Thyroid gland (tissue), 4 donors: ENCODE measurements around the gene CELF5. TPM values are rescaled to one million over a fixed set of nuclear protein-coding genes. Genes with fewer than 3 reads are reported as not detected.

Source experiments
- DNase-seq, 2 donors: peaks; one replicate each; pipeline ENCODE4 v3.0.0-alpha.2; 2019
- H3K27ac ChIP-seq, 3 donors: fragments of 200-600 bp; sonication (generic); 1 replicate in 2 of 3; 2 replicates in 1 of 3; pipeline ENCODE4 v1.5.1; 2016 to 2019; ENCODE audit warnings: mild to moderate bottlenecking in 1 of 3, moderate library complexity in 1 of 3
- H3K27me3 ChIP-seq: fragments of 200-600 bp; sonication (generic); one replicate; pipeline ENCODE4 v1.5.1; 2019
- H3K36me3 ChIP-seq, 2 donors: fragments of 200-600 bp; sonication (generic); one replicate each; pipeline ENCODE4 v1.5.1; 2016 to 2019
- H3K4me1 ChIP-seq, 2 donors: fragments of 200-600 bp; sonication (generic); one replicate each; pipeline ENCODE4 v1.5.1; 2017 to 2019
- H3K4me3 ChIP-seq, 3 donors: fragments of 200-600 bp; sonication (generic); replicated peaks in 1 of 3; 1 replicate in 2 of 3; 2 replicates in 1 of 3; pipeline ENCODE4 v1.5.1; 2016; ENCODE audit warnings: mild to moderate bottlenecking in 1 of 3
- H3K9me3 ChIP-seq: fragments of 200-600 bp; sonication (generic); one replicate; pipeline ENCODE4 v1.5.1; 2017
- CTCF ChIP-seq, 6 experiments: fragments of 200-600 bp in 3 of 6; fragments of 450-650 bp in 3 of 6; sonication (generic) in 3 of 6; IDR thresholded peaks; one replicate each; pipeline ENCODE4 v1.5.1; 2016 to 2019; ENCODE audit warnings: antibody characterized with exemption in 6 of 6, mild to moderate bottlenecking in 2 of 6, inconsistent platforms in 1 of 6, moderate library complexity in 1 of 6
- POLR2A ChIP-seq, 2 donors: fragments of 450-650 bp; IDR thresholded peaks; one replicate each; pipeline ENCODE4 v1.6.1; 2017; ENCODE audit warnings: antibody characterized with exemption in 2 of 2, mild to moderate bottlenecking in 2 of 2, moderate library complexity in 1 of 2
- WGBS, 2 donors: methylation state at CpG; one replicate each; pipeline ENCODE4 v1.1.5; 2017; 5-methylcytosine and 5-hydroxymethylcytosine counted together
- intact Hi-C: fragments of 100-400 bp; cut with DNase I; formaldehyde crosslinking; loops from one replicate; pipeline ENCODE4 v1.15.1; 2023
- total RNA-seq, 4 donors: library from RNA; depleted of rRNA; stranded (reverse); fragments of >200 nt; gene quantifications; one replicate each; pipeline ENCODE4 v1.2.3, GENCODE V29; 2016

CELF5 gene
- total RNA-seq, 4 donors from 2014 or later = not detected

GRCh38 chr19:3249408-3249807 is 24.9 kb downstream of the CELF5 start:
- H3K27me3 ChIP-seq = no peaks in the 10 kb centered on the region
- intact Hi-C loops = no loop called here

GRCh38 chr19:3250675-3251074 is 26.2 kb downstream of the CELF5 start:
- H3K4me3 ChIP-seq = no peak overlapping the region
- TF ChIP-seq CTCF (IDR thresholded peaks at IDR 0.05) (peak in 3 of 6 experiments; percentile 6 to 43 (median 33)), POLR2A (IDR thresholded peaks at IDR 0.05) (no peak)
- H3K27ac ChIP-seq = no peak overlapping the region
- 73 to 78% methylated on average over 7 of the region's 7 CpGs for WGBS, 2 donors
- H3K36me3 ChIP-seq = no peaks in the 10 kb centered on the region
- peak in 1 of 2 donors; percentile 4 for DNase-seq
- intact Hi-C loops = no loop called here
- H3K4me1 ChIP-seq = no peaks in the 10 kb centered on the region
- no peaks in the 10 kb centered on the region for H3K9me3 ChIP-seq
- no peaks in the 10 kb centered on the region for H3K27me3 ChIP-seq

More at GRCh38 chr19:3249408-3249807, 24.9 kb downstream of the CELF5 start:
- Histone ChIP-seq H3K36me3 (no peaks in the 10 kb centered on the region), H3K27ac (no peak overlapping the region), H3K4me3 (no peak overlapping the region), H3K9me3 (no peaks in the 10 kb centered on the region), H3K4me1 (no peaks in the 10 kb centered on the region)
- WGBS, 2 donors = 78 to 80% methylated on average over 10 of the region's 10 CpGs
- no peak for DNase-seq
- TF ChIP-seq CTCF (IDR thresholded peaks at IDR 0.05) (no peak), POLR2A (IDR thresholded peaks at IDR 0.05) (no peak)

GRCh38 chr19:3251229-3251628 is 26.8 kb downstream of the CELF5 start:
- WGBS, 2 donors = 77 to 82% methylated on average over 8 of the region's 8 CpGs
- H3K4me3 ChIP-seq = no peak overlapping the region
- H3K36me3 ChIP-seq = no peaks in the 10 kb centered on the region
- H3K4me1 ChIP-seq = no peaks in the 10 kb centered on the region
- no peak overlapping the region for H3K27ac ChIP-seq
- H3K27me3 ChIP-seq = no peaks in the 10 kb centered on the region
- intact Hi-C loops = no loop called here
- TF ChIP-seq CTCF (IDR thresholded peaks at IDR 0.05) (no peak), POLR2A (IDR thresholded peaks at IDR 0.05) (no peak)
- no peaks in the 10 kb centered on the region for H3K9me3 ChIP-seq
- DNase-seq = no peak

- no peak overlapping the region for H3K4me3 ChIP-seq
- WGBS, 2 donors = 91 to 94% methylated on average over 2 of the region's 2 CpGs
- intact Hi-C loops = no loop called here
- TF ChIP-seq POLR2A (IDR thresholded peaks at IDR 0.05) (no peak), CTCF (IDR thresholded peaks at IDR 0.05) (no peak)
- H3K27ac ChIP-seq = no peak overlapping the region
- no peaks in the 10 kb centered on the region for H3K36me3 ChIP-seq
- H3K27me3 ChIP-seq = no peaks in the 10 kb centered on the region
- no peak for DNase-seq
- H3K4me1 ChIP-seq = no peaks in the 10 kb centered on the region
- H3K9me3 ChIP-seq = no peaks in the 10 kb centered on the region
Observed at GRCh38 chr19:3252650-3253049, 28.2 kb downstream of the CELF5 start.

GRCh38 chr19:3253270-3253669 is 28.8 kb downstream of the CELF5 start:
- Histone ChIP-seq H3K27me3 (no peaks in the 10 kb centered on the region), H3K27ac (no peak overlapping the region), H3K9me3 (no peaks in the 10 kb centered on the region), H3K36me3 (no peaks in the 10 kb centered on the region), H3K4me3 (no peak overlapping the region), H3K4me1 (no peaks in the 10 kb centered on the region)
- intact Hi-C loops = no loop called here
- 50 to 71% methylated on average over 3 of the region's 3 CpGs for WGBS, 2 donors
- no peak for TF ChIP-seq POLR2A (IDR thresholded peaks at IDR 0.05)
- no peak for TF ChIP-seq CTCF (IDR thresholded peaks at IDR 0.05)
- DNase-seq = no peak
